Brain microvascular endothelial cell (primary cell): Measurements from ENCODE around the gene GPR183.
"Not testable (repeated sequence)": the region's sequence is repeated elsewhere in the genome, so short reads cannot be mapped to it uniquely, and the experiment has no call there.

ENCODE experiments used
- DNase-seq: peaks from one replicate; pipeline ENCODE4 v3.0.0-alpha.2; 2020
- H3K27ac ChIP-seq: fragments of 250-450 bp; sonication (Bioruptor Pico); 2 replicates; pipeline ENCODE4 v1.5.1; 2020; ENCODE audit warnings: mild to moderate bottlenecking, moderate library complexity
- H3K27me3 ChIP-seq: fragments of 250-450 bp; sonication (Bioruptor Pico); replicated peaks from 2 replicates; pipeline ENCODE4 v1.5.1; 2020; ENCODE audit warnings: mild to moderate bottlenecking
- H3K36me3 ChIP-seq: fragments of 250-450 bp; sonication (Bioruptor Pico); replicated peaks from 2 replicates; pipeline ENCODE4 v1.5.1; 2020; ENCODE audit warnings: mild to moderate bottlenecking
- H3K4me3 ChIP-seq: 2 replicates; pipeline ENCODE4 v1.5.1; 2011; ENCODE audit warnings: low read depth, mild to moderate bottlenecking, control low read depth, low read length, moderate library complexity
- in situ Hi-C: cut with HindIII; loops from 2 replicates; pipeline ENCODE4 v1.10.0; 2017; ENCODE audit warnings: low sequenced_read_pairs, low pct_ligation_motif_present
- TF ChIP-seq, protein P1 (sequence below): IDR thresholded peaks from 2 replicates; pipeline ENCODE4 v1.5.1; 2011; ENCODE audit warnings: low read depth, mild to moderate bottlenecking, moderate library complexity, low read length, control low read depth, inconsistent platforms; ENCODE audit errors: missing control alignments

Gene GPR183

GRCh38 chr13:99255271-99255670 lies 51.9 kb downstream of the GPR183 start:
- DNase-seq, result no peak
- in situ Hi-C loops, result no loop called here
- H3K4me3 ChIP-seq, result no peak overlapping the region

GRCh38 chr13:99254830-99255229 lies 52.4 kb downstream of the GPR183 start:
- in situ Hi-C loops, result no loop called here
- peaks cover 2% of the 10 kb centered on the region for H3K36me3 ChIP-seq
- no peak overlapping the region for H3K4me3 ChIP-seq
- no peak overlapping the region for H3K27ac ChIP-seq
- no peaks in the 10 kb centered on the region for H3K27me3 ChIP-seq
- DNase-seq, result no peak
- TF ChIP-seq, protein P1, sequence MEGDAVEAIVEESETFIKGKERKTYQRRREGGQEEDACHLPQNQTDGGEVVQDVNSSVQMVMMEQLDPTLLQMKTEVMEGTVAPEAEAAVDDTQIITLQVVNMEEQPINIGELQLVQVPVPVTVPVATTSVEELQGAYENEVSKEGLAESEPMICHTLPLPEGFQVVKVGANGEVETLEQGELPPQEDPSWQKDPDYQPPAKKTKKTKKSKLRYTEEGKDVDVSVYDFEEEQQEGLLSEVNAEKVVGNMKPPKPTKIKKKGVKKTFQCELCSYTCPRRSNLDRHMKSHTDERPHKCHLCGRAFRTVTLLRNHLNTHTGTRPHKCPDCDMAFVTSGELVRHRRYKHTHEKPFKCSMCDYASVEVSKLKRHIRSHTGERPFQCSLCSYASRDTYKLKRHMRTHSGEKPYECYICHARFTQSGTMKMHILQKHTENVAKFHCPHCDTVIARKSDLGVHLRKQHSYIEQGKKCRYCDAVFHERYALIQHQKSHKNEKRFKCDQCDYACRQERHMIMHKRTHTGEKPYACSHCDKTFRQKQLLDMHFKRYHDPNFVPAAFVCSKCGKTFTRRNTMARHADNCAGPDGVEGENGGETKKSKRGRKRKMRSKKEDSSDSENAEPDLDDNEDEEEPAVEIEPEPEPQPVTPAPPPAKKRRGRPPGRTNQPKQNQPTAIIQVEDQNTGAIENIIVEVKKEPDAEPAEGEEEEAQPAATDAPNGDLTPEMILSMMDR, result no peak

More at GRCh38 chr13:99255271-99255670, 51.9 kb downstream of the GPR183 start:
- TF ChIP-seq, protein P1, result no peak
- no peaks in the 10 kb centered on the region for H3K27me3 ChIP-seq
- H3K27ac ChIP-seq, result no peak overlapping the region
- H3K36me3 ChIP-seq, result peaks cover 2% of the 10 kb centered on the region

- H3K4me3 ChIP-seq, result no peak overlapping the region
- in situ Hi-C loops, result no loop called here
- H3K36me3 ChIP-seq, result peaks cover 3% of the 10 kb centered on the region
- no peaks in the 10 kb centered on the region for H3K27me3 ChIP-seq
- no peak for DNase-seq
- TF ChIP-seq, protein P1, result no peak
- H3K27ac ChIP-seq, result no peak overlapping the region
These were observed 55.3 kb downstream of the GPR183 start for GRCh38 chr13:99251921-99252320.

GRCh38 chr13:99250982-99251825 lies 56.0 kb downstream of the GPR183 start:
- Histone ChIP-seq H3K27ac (no peak overlapping the region), H3K27me3 (no peaks in the 10 kb centered on the region), H3K4me3 (no peak overlapping the region), H3K36me3 (peaks cover 3% of the 10 kb centered on the region)
- in situ Hi-C loops, result no loop called here
- no peak for DNase-seq
- TF ChIP-seq, protein P1, result no peak

DNA sequence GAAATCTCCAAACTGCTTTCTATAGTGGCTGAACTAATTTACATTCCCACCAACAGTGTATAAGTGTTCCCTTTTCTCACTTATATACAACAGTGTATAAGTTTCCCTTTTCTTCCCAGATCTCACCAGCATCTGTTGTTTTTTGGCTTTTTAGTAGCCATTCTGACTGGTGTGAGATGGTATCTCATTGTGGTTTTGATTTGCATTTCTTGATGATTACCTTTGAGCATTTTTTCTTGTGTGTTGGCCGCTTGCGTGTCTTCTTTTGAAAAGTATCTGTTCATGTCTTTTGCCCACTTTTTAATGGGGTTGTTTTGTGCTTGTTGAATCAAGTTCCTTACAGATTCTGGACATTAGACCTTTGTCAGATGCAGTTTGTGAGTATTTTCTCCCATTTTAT lies 57.6 kb downstream of the GPR183 start:
- in situ Hi-C loops, H3K27ac ChIP-seq: not testable (repeated sequence)

DNA sequence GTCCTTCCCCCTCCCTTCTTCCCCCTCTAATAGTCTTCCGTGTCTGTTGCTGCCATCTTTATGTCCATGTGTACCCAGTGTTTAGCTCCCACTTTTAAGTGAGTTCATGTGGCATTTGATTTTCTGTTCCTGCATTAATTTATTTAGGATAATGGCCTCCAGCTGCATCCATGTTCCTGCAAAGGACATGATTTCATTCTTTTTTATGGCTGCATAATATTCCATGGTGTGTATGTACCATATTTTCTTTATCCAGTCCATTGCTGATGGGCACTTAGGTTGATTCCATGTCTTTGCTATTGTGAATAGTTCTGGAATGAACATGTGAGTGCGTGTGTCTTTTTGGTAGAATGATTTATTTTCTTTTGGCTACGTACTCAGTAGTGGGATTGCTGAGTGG lies 58.0 kb downstream of the GPR183 start:
- H3K27me3 ChIP-seq, DNase-seq, H3K27ac ChIP-seq, in situ Hi-C loops, H3K4me3 ChIP-seq, H3K36me3 ChIP-seq: not testable (repeated sequence)

More for the DNA sequence above, 57.6 kb downstream of the GPR183 start:
- not testable (repeated sequence) for DNase-seq, H3K36me3 ChIP-seq, H3K27me3 ChIP-seq, H3K4me3 ChIP-seq

- H3K27me3 ChIP-seq, result no peaks in the 10 kb centered on the region
- no peak overlapping the region for H3K4me3 ChIP-seq
- H3K36me3 ChIP-seq, result peaks cover 2% of the 10 kb centered on the region
- DNase-seq, result no peak
- TF ChIP-seq, protein P1, result no peak
- H3K27ac ChIP-seq, result no peak overlapping the region
- in situ Hi-C loops, result no loop called here
These were observed 61.1 kb downstream of the GPR183 start for GRCh38 chr13:99246100-99246499.
